ENCODE results near the gene PPP1R14C. TPM values are rescaled to one million over a fixed set of nuclear protein-coding genes. Genes with fewer than 3 reads are reported as not detected.

Gene PPP1R14C
- total and polyA plus RNA-seq, 10 of the 15 experiments (the other 5 are each of a cell fraction or from before 2014, with no cell fraction given), result 0.07 to 1.6 (median 0.13) TPM; not detected in 4

- Histone ChIP-seq H3K79me2 (ENCODE audit: control insufficient read depth, insufficient read depth, low read length) (no peaks in the 10 kb centered on the region), H3K27me3 (replicated peaks in 1 of 2; ENCODE audit: control insufficient read depth in 2 of 2, insufficient read depth in 2 of 2, low read length in 1 of 2) (no peaks in the 10 kb centered on the region), H3K9me3 (replicated peaks; ENCODE audit: control insufficient read depth, insufficient read depth, low read length) (peaks cover 7% of the 10 kb centered on the region; the same call in 2 of the 3 replicates), H3K27ac (ENCODE audit: control insufficient read depth, insufficient read depth) (no peak overlapping the region), H3K4me3 (no peak overlapping the region), H3K4me1 (ENCODE audit: control insufficient read depth, insufficient read depth, low read length) (no peaks in the 10 kb centered on the region), H3K36me3 (ENCODE audit: control insufficient read depth in 2 of 2, insufficient read depth in 2 of 2, low read length in 1 of 2) (no peaks in the 10 kb centered on the region), H4K20me1 (ENCODE audit: control insufficient read depth, insufficient read depth) (no peaks in the 10 kb centered on the region), H3K4me2 (ENCODE audit: control insufficient read depth, insufficient read depth) (no peak overlapping the region), H3K9ac (ENCODE audit: control insufficient read depth, insufficient read depth, low read length) (no peak overlapping the region), H2AFZ (ENCODE audit: control insufficient read depth, low read depth, low read length) (no peak overlapping the region)
- BruUV-seq (replicated peaks), result no TSS peak
- TF ChIP-seq RB1 (IDR thresholded peaks at IDR 0.05; ENCODE audit: borderline replicate concordance) (no peak), PRDM15 (CRISPR knock-in tag; IDR thresholded peaks at IDR 0.05) (no peak)
- intact Hi-C loops (cut with micrococcal nuclease; ENCODE audit: unreplicated experiment) (no loop called here), in situ Hi-C loops (cut with MboI) (no loop called here)
- ATAC-seq (no peak), DNase-seq (ENCODE audit: low read depth, low spot score) (no peak), FAIRE-seq (no peak)
- POLR2A ChIA-PET, result no interaction called here
- WGBS (ENCODE audit: insufficient coverage, insufficient replicate concordance, low lambda C conversion rate, missing lambda C conversion rate), result 19% methylated on average over 2 of the region's 2 CpGs
- SMC1A ChIA-PET (ENCODE audit: uncharacterized antibody, unreplicated experiment), result no interaction called here
- RAD21 ChIA-PET (ENCODE audit: unreplicated experiment), result no interaction called here
- CTCF ChIA-PET, result interaction anchor here (0.8 kb wide), 1 partner anchor 13 kb away, joined by 4 read pairs; no protein-coding TSS in a partner anchor
Observed at GRCh38 chr6:150293423-150294173, 150.8 kb downstream of the PPP1R14C start.

Measured in GM12878 (cell line).